AG04449 (cell line): ENCODE results near the gene GAK.

ENCODE experiments used
- CTCF ChIA-PET: fragments of 350-600 bp; formaldehyde crosslinking; extraction: SDS; loops from one replicate; lab custom pipeline; 2021; ENCODE audit warnings: antibody characterized with exemption; lab: Yijun Ruan, JAX
- POLR2A ChIA-PET: fragments of 400-600, 350-600 bp; formaldehyde crosslinking; extraction: SDS; loops from one replicate; lab custom pipeline; 2020; ENCODE audit warnings: antibody characterized with exemption, inconsistent platforms; lab: Yijun Ruan, JAX
- DNase-seq: peaks from one replicate; pipeline ENCODE4 v3.0.0-alpha.2; 2010; ENCODE audit warnings: low read depth, low spot score
- H3K4me3 ChIP-seq: 2 replicates; pipeline ENCODE4 v1.5.1; 2011; ENCODE audit warnings: low read depth, mild to moderate bottlenecking, control low read depth, low read length
- TF ChIP-seq, protein P1 (sequence below): IDR thresholded peaks from one replicate; pipeline ENCODE4 v1.5.1; 2011; ENCODE audit warnings: mild to moderate bottlenecking, moderate library complexity, low read length, control low read depth, inconsistent platforms; ENCODE audit not compliant: insufficient read depth; ENCODE audit errors: missing control alignments

GAK gene

GRCh38 chr4:865572-865971, 66.5 kb downstream of the GAK start:
- ChIA-PET CTCF (no interaction called here), POLR2A (no interaction called here)
- TF ChIP-seq, protein P1, sequence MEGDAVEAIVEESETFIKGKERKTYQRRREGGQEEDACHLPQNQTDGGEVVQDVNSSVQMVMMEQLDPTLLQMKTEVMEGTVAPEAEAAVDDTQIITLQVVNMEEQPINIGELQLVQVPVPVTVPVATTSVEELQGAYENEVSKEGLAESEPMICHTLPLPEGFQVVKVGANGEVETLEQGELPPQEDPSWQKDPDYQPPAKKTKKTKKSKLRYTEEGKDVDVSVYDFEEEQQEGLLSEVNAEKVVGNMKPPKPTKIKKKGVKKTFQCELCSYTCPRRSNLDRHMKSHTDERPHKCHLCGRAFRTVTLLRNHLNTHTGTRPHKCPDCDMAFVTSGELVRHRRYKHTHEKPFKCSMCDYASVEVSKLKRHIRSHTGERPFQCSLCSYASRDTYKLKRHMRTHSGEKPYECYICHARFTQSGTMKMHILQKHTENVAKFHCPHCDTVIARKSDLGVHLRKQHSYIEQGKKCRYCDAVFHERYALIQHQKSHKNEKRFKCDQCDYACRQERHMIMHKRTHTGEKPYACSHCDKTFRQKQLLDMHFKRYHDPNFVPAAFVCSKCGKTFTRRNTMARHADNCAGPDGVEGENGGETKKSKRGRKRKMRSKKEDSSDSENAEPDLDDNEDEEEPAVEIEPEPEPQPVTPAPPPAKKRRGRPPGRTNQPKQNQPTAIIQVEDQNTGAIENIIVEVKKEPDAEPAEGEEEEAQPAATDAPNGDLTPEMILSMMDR: no peak
- no peak for DNase-seq
- no peak overlapping the region for H3K4me3 ChIP-seq

DNA sequence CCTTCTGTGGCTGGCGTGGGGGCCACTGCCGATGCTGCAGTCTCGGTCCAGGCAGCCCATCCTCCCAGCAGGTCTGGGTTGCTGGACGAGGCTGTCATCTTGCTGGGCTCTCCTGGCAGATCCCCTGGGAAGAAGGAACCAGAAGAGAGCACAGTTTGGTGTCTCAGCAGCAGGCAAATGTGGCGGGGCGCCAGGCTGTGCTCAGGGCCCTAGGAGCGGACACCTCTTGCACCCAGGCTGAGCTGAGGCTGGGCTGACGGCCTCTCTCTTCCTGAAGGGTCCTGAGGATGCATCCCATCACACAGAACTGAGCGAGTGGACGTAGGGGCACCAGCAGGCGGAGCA, 67.0 kb downstream of the GAK start:
- CTCF ChIA-PET: no interaction called here
- DNase-seq: no peak
- TF ChIP-seq, protein P1: no peak
- H3K4me3 ChIP-seq: no peak overlapping the region
- POLR2A ChIA-PET: no interaction called here

- DNase-seq: no peak
- CTCF ChIA-PET: no interaction called here
- TF ChIP-seq, protein P1: no peak
- no peak overlapping the region for H3K4me3 ChIP-seq
- POLR2A ChIA-PET: no interaction called here
Observed at GRCh38 chr4:864456-865120, 67.5 kb downstream of the GAK start.

GRCh38 chr4:860561-860960, 71.6 kb downstream of the GAK start:
- TF ChIP-seq, protein P1: no peak
- no peak for DNase-seq
- ChIA-PET POLR2A (no interaction called here), CTCF (no interaction called here)
- H3K4me3 ChIP-seq: no peak overlapping the region

- CTCF ChIA-PET: no interaction called here
- POLR2A ChIA-PET: no interaction called here
- no peak for DNase-seq
- no peak overlapping the region for H3K4me3 ChIP-seq
- TF ChIP-seq, protein P1: no peak
Observed at GRCh38 chr4:859496-859895, 72.6 kb downstream of the GAK start.

GRCh38 chr4:858831-859451, 73.2 kb downstream of the GAK start:
- no peak for DNase-seq
- POLR2A ChIA-PET: no interaction called here
- no peak overlapping the region for H3K4me3 ChIP-seq
- TF ChIP-seq, protein P1: no peak
- CTCF ChIA-PET: no interaction called here
